GM12864 (cell line): Measurements from ENCODE around the gene FAM43A.

ENCODE experiments used
- DNase-seq: peaks from one replicate; pipeline ENCODE4 v3.0.0-alpha.2; 2011; ENCODE audit warnings: low read depth
- H3K4me3 ChIP-seq: 2 replicates; pipeline ENCODE4 v1.5.1; 2011; ENCODE audit warnings: mild to moderate bottlenecking, low read depth, low read length, control low read depth
- CTCF ChIP-seq: IDR thresholded peaks from 2 replicates; pipeline ENCODE4 v1.5.1; 2011; ENCODE audit warnings: low read depth, mild to moderate bottlenecking, moderate library complexity, low read length, control low read depth, inconsistent platforms; ENCODE audit errors: missing control alignments

Gene FAM43A

DNA sequence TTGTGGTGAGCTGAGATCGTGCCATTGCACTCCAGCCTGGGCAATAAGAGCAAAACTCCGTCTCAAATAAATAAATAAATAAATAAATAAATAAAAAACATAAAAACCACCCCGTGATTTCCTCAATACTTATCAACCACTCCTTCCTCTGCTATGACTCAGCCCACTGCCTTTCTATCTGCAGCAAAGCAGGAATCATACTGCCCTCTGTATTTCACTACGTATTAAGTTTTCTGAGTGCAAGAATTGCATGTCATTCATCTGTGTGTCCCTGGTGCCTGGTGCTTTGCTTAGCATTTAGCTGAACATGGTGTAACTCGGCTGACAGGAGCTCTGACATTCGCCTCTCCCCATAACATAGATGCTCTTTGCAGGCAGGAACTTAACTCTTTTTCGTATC lies 20.8 kb upstream of the FAM43A start:
- H3K4me3 ChIP-seq = no peak overlapping the region
- DNase-seq = no peak
- TF ChIP-seq CTCF = no peak

GRCh38 chr3:194667363-194667762 lies 18.3 kb upstream of the FAM43A start:
- H3K4me3 ChIP-seq = no peak overlapping the region
- no peak for TF ChIP-seq CTCF
- DNase-seq = no peak

GRCh38 chr3:194671511-194671899 lies 14.2 kb upstream of the FAM43A start:
- DNase-seq = no peak
- TF ChIP-seq CTCF = peak; percentile 61

GRCh38 chr3:194671900-194672808 lies 13.5 kb upstream of the FAM43A start, which contains the start of gene LSG1:
TSS of gene LSG1 (minus strand) at chr3:194672191. CDS start at chr3:194672162, 29 bp downstream.
- H3K4me3 ChIP-seq = peak within 1 kb of the TSS; percentile 98
- peak; percentile 92 for DNase-seq
- TF ChIP-seq CTCF = no peak

More at GRCh38 chr3:194671511-194671899, 14.2 kb upstream of the FAM43A start:
- peak overlapping the region; percentile 98 for H3K4me3 ChIP-seq

DNA sequence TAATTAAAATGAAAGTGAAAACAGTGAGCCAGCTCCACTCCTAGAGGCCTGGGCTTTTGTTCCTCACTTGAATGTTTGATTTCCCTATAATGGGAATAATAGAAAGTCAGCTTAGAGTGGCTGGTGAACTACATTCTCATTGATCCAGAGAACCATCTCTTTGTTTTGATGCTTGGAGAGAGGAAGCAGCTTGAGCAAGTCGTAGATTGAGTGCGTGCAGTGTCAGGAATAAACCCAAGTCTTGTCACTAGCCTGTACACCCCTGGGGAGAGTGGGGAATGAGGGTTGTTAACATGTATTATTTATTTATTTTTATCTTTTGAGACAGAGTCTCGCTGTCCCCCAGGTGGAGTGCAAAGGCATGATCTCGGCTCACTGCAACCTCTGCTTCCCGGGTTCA lies 12.8 kb upstream of the FAM43A start:
- TF ChIP-seq CTCF = no peak
- H3K4me3 ChIP-seq = peak overlapping the region; percentile 98
- no peak for DNase-seq

DNA sequence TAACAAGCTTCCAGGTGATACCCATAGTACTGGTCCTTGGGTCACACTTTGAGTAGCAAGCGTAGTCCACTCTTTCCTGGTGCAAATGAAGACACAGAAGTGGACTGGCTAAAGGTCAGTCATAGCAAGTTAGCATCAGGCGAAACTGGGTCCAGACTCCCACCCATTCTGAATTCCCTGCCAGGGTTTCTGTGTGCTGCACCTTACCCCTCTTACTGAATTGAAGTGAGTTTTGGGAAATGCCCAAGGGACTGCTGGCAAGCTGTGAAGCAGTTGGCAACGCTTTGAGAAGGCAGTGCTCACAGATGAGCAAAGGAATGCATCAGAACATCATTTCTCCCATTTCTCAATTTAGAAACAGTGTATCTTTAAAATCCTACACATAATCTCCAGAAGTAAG lies 11.9 kb upstream of the FAM43A start:
- TF ChIP-seq CTCF = no peak
- DNase-seq = no peak
- H3K4me3 ChIP-seq = no peak overlapping the region
